Neural cell (in vitro differentiated cells): ENCODE results near the gene MARS1. TPM values are rescaled to one million over a fixed set of nuclear protein-coding genes. Genes with fewer than 3 reads are reported as not detected.

Experiments
- H2AFZ ChIP-seq: fragments of 200-600, 300-800 bp; sonication (generic), shearing (Covaris generic); 2 replicates; pipeline ENCODE4 v1.6.0; 2014; ENCODE audit warnings: low read depth, mild to moderate bottlenecking, antibody characterized with exemption, low read length, moderate library complexity
- H3F3A ChIP-seq: fragments of 200-600 bp; shearing (Covaris generic); 2 replicates; pipeline ENCODE4 v1.6.1; 2016; ENCODE audit warnings: mild to moderate bottlenecking, moderate library complexity, mixed read lengths, antibody characterized with exemption, low read length; ENCODE audit not compliant: insufficient read depth, poor library complexity, severe bottlenecking
- H3K27ac ChIP-seq: fragments of 200-600, 300-800 bp; sonication (generic), shearing (Covaris generic); 2 replicates; pipeline ENCODE4 v1.5.1; 2014; ENCODE audit warnings: mild to moderate bottlenecking, low read length, moderate library complexity
- H3K27me3 ChIP-seq: fragments of 300-800, 200-600 bp; sonication (generic), shearing (Covaris generic); 2 replicates; pipeline ENCODE4 v1.6.0; 2014; ENCODE audit warnings: mild to moderate bottlenecking, low read depth, low read length, moderate library complexity; ENCODE audit not compliant: insufficient read depth
- H3K36me3 ChIP-seq: fragments of 300-800, 200-600 bp; sonication (generic), shearing (Covaris generic); 2 replicates; pipeline ENCODE4 v1.5.1; 2014; ENCODE audit warnings: mild to moderate bottlenecking, antibody characterized with exemption, low read length, moderate library complexity; ENCODE audit not compliant: insufficient read depth
- H3K4me2 ChIP-seq: fragments of 300-800, 200-600 bp; sonication (generic), shearing (Covaris generic); 2 replicates; pipeline ENCODE4 v1.6.0; 2014; ENCODE audit warnings: mild to moderate bottlenecking, low read length
- H3K4me3 ChIP-seq: fragments of 300-800, 200-600 bp; sonication (generic), shearing (Covaris generic); 2 replicates; pipeline ENCODE4 v1.5.1; 2014; ENCODE audit warnings: mild to moderate bottlenecking, low read length, moderate library complexity
- H3K79me2 ChIP-seq: fragments of 200-600 bp; shearing (Covaris generic); replicated peaks from 2 replicates; pipeline ENCODE4 v1.6.0; 2014; ENCODE audit warnings: mild to moderate bottlenecking, low read length, moderate library complexity; ENCODE audit not compliant: insufficient read depth
- H3K9ac ChIP-seq: fragments of 300-800, 200-600 bp; sonication (generic), shearing (Covaris generic); 2 replicates; pipeline ENCODE4 v1.6.1; 2016; ENCODE audit warnings: mild to moderate bottlenecking, low read length, mixed read lengths
- H3K9me2 ChIP-seq: fragments of 200-600 bp; shearing (Covaris generic); 2 replicates; pipeline ENCODE4 v1.6.1; 2016; ENCODE audit warnings: mild to moderate bottlenecking, low read length, mixed read lengths; ENCODE audit not compliant: insufficient read depth
- H3K9me3 ChIP-seq: fragments of 200-600, 300-800 bp; sonication (generic), shearing (Covaris generic); 2 replicates; pipeline ENCODE4 v1.6.1; 2016; ENCODE audit warnings: mild to moderate bottlenecking, mixed run types, low read length, moderate library complexity, mixed read lengths
- H4K20me1 ChIP-seq: fragments of 200-600 bp; shearing (Covaris generic); 2 replicates; pipeline ENCODE4 v1.6.1; 2016; ENCODE audit warnings: mild to moderate bottlenecking, mixed run types; ENCODE audit not compliant: insufficient read depth
- EP300 ChIP-seq: fragments of 450-650 bp; conservative IDR thresholded peaks from 2 replicates; pipeline ENCODE4 v1.6.1; 2014; ENCODE audit warnings: antibody characterized with exemption, mild to moderate bottlenecking, moderate library complexity; ENCODE audit not compliant: poor library complexity, severe bottlenecking
- EZH2 ChIP-seq: fragments of 200-600, 300-800 bp; shearing (Covaris generic), sonication (generic); IDR thresholded peaks from 2 replicates; pipeline ENCODE4 v1.6.1; 2014; ENCODE audit warnings: antibody characterized with exemption, low read length, borderline replicate concordance, mild to moderate bottlenecking; ENCODE audit not compliant: insufficient read depth, poor library complexity, severe bottlenecking
- MXI1 ChIP-seq: fragments of 450-650 bp; conservative IDR thresholded peaks from 2 replicates; pipeline ENCODE4 v1.6.1; 2014; ENCODE audit warnings: antibody characterized with exemption, mild to moderate bottlenecking; ENCODE audit not compliant: poor library complexity, severe bottlenecking
- POLR2AphosphoS5 ChIP-seq: IDR thresholded peaks from 2 replicates; pipeline ENCODE4 v1.6.1; 2012
- RAD21 ChIP-seq: fragments of 450-650 bp; conservative IDR thresholded peaks from 2 replicates; pipeline ENCODE4 v1.6.1; 2014; ENCODE audit warnings: antibody characterized with exemption, mild to moderate bottlenecking, moderate library complexity
- SMC3 ChIP-seq: fragments of 450-650 bp; conservative IDR thresholded peaks from 2 replicates; pipeline ENCODE4 v1.6.1; 2014; ENCODE audit warnings: antibody characterized with exemption, mild to moderate bottlenecking, moderate library complexity; ENCODE audit not compliant: poor library complexity
- TAF1 ChIP-seq: IDR thresholded peaks from 2 replicates; pipeline ENCODE4 v1.6.1; 2012; ENCODE audit warnings: low read depth
- polyA plus RNA-seq: library from polyadenylated mRNA; depleted of rRNA; stranded (reverse); fragments of >200 nt; gene quantifications from 2 replicates; pipeline ENCODE4 v1.2.3, GENCODE V29; 2014
- TF ChIP-seq, protein P1 (sequence below): IDR thresholded peaks from 2 replicates; pipeline ENCODE4 v1.6.1; 2012; ENCODE audit warnings: borderline replicate concordance
- TF ChIP-seq, protein P2 (sequence below): fragments of 450-650 bp; IDR thresholded peaks from 2 replicates; pipeline ENCODE4 v1.5.1; 2014; ENCODE audit warnings: antibody characterized with exemption, mild to moderate bottlenecking, moderate library complexity; ENCODE audit not compliant: poor library complexity, severe bottlenecking

MARS1 gene
- polyA plus RNA-seq, 1 donor from 2014 or later, result 321 TPM

GRCh38 chr12:57520053-57520818 lies 32.4 kb downstream of the MARS1 start, which contains the start of gene DDIT3:
Gene DDIT3 (minus strand): TSS chr12:57520514. CDS start chr12:57517406, 3,108 bp downstream.
- Histone ChIP-seq H3K27me3 (no peaks in the 10 kb centered on the region), H3K4me3 (peak within 1 kb of the TSS; percentile 86), H3K4me2 (peak within 1 kb of the TSS; percentile 99), H3K27ac (peak within 1 kb of the TSS; percentile 93), H4K20me1 (no peaks in the 10 kb centered on the region), H3K9ac (peak within 1 kb of the TSS; percentile 87), H2AFZ (peak within 1 kb of the TSS; percentile 38), H3K9me2 (no peaks in the 10 kb centered on the region), H3K9me3 (no peaks in the 10 kb centered on the region), H3F3A (peaks cover 4% of the 10 kb centered on the region), H3K36me3 (no peaks in the 10 kb centered on the region), H3K79me2 (peaks cover 22% of the 10 kb centered on the region)
- TF ChIP-seq TAF1, result peak; percentile 47
- TF ChIP-seq RAD21, result no peak
- TF ChIP-seq, protein P1, sequence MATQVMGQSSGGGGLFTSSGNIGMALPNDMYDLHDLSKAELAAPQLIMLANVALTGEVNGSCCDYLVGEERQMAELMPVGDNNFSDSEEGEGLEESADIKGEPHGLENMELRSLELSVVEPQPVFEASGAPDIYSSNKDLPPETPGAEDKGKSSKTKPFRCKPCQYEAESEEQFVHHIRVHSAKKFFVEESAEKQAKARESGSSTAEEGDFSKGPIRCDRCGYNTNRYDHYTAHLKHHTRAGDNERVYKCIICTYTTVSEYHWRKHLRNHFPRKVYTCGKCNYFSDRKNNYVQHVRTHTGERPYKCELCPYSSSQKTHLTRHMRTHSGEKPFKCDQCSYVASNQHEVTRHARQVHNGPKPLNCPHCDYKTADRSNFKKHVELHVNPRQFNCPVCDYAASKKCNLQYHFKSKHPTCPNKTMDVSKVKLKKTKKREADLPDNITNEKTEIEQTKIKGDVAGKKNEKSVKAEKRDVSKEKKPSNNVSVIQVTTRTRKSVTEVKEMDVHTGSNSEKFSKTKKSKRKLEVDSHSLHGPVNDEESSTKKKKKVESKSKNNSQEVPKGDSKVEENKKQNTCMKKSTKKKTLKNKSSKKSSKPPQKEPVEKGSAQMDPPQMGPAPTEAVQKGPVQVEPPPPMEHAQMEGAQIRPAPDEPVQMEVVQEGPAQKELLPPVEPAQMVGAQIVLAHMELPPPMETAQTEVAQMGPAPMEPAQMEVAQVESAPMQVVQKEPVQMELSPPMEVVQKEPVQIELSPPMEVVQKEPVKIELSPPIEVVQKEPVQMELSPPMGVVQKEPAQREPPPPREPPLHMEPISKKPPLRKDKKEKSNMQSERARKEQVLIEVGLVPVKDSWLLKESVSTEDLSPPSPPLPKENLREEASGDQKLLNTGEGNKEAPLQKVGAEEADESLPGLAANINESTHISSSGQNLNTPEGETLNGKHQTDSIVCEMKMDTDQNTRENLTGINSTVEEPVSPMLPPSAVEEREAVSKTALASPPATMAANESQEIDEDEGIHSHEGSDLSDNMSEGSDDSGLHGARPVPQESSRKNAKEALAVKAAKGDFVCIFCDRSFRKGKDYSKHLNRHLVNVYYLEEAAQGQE, result peak; percentile 69
- no peak for TF ChIP-seq EP300
- TF ChIP-seq EZH2, result no peak
- peak; percentile 16 for TF ChIP-seq SMC3
- TF ChIP-seq, protein P2, sequence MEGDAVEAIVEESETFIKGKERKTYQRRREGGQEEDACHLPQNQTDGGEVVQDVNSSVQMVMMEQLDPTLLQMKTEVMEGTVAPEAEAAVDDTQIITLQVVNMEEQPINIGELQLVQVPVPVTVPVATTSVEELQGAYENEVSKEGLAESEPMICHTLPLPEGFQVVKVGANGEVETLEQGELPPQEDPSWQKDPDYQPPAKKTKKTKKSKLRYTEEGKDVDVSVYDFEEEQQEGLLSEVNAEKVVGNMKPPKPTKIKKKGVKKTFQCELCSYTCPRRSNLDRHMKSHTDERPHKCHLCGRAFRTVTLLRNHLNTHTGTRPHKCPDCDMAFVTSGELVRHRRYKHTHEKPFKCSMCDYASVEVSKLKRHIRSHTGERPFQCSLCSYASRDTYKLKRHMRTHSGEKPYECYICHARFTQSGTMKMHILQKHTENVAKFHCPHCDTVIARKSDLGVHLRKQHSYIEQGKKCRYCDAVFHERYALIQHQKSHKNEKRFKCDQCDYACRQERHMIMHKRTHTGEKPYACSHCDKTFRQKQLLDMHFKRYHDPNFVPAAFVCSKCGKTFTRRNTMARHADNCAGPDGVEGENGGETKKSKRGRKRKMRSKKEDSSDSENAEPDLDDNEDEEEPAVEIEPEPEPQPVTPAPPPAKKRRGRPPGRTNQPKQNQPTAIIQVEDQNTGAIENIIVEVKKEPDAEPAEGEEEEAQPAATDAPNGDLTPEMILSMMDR, result no peak
- peak; percentile 46 for TF ChIP-seq MXI1
- TF ChIP-seq POLR2AphosphoS5, result peak; percentile 90

GRCh38 chr12:57521525-57522010 lies 33.7 kb downstream of the MARS1 start:
- TF ChIP-seq, protein P1, result peak; percentile 6
- TF ChIP-seq EZH2, result no peak
- H3K79me2 ChIP-seq, result peaks cover 28% of the 10 kb centered on the region
- H3K9ac ChIP-seq, result peak overlapping the region; percentile 84
- H3F3A ChIP-seq, result peaks cover 4% of the 10 kb centered on the region
- peak overlapping the region; percentile 86 for H3K4me3 ChIP-seq
- H3K27me3 ChIP-seq, result no peaks in the 10 kb centered on the region
- H3K9me3 ChIP-seq, result no peaks in the 10 kb centered on the region
- H3K4me2 ChIP-seq, result peak overlapping the region; percentile 62
- H4K20me1 ChIP-seq, result no peaks in the 10 kb centered on the region
- no peak overlapping the region for H2AFZ ChIP-seq
- H3K27ac ChIP-seq, result peak overlapping the region; percentile 93
- H3K36me3 ChIP-seq, result no peaks in the 10 kb centered on the region
- no peaks in the 10 kb centered on the region for H3K9me2 ChIP-seq
